Measurements from ENCODE around the gene FN3KRP.

Gene FN3KRP

GRCh38 chr17:82703036-82703745, 13.3 kb upstream of the FN3KRP start:
- no peak for TF ChIP-seq CTCF (conservative IDR thresholded peaks at IDR 0.05; ENCODE audit: low read length)
- H3K4me3 ChIP-seq (ENCODE audit: low read length), result no peak overlapping the region
- DNase-seq (ENCODE audit: low read depth), result no peak

GRCh38 chr17:82703935-82704865, 12.3 kb upstream of the FN3KRP start:
- no peak for TF ChIP-seq CTCF (conservative IDR thresholded peaks at IDR 0.05; ENCODE audit: low read length)
- no peak for DNase-seq (ENCODE audit: low read depth)
- H3K4me3 ChIP-seq (ENCODE audit: low read length), result no peak overlapping the region

GRCh38 chr17:82704886-82705285, 11.6 kb upstream of the FN3KRP start:
- TF ChIP-seq CTCF (conservative IDR thresholded peaks at IDR 0.05; ENCODE audit: low read length), result no peak
- no peak overlapping the region for H3K4me3 ChIP-seq (ENCODE audit: low read length)
- DNase-seq (ENCODE audit: low read depth), result no peak

GRCh38 chr17:82705756-82706155, 10.8 kb upstream of the FN3KRP start:
- H3K4me3 ChIP-seq (ENCODE audit: low read length), result no peak overlapping the region
- no peak for TF ChIP-seq CTCF (conservative IDR thresholded peaks at IDR 0.05; ENCODE audit: low read length)
- DNase-seq (ENCODE audit: low read depth), result no peak

GRCh38 chr17:82709024-82709675, 7.4 kb upstream of the FN3KRP start:
- DNase-seq (ENCODE audit: low read depth), result no peak
- H3K4me3 ChIP-seq (ENCODE audit: low read length), result no peak overlapping the region
- TF ChIP-seq CTCF (conservative IDR thresholded peaks at IDR 0.05; ENCODE audit: low read length), result no peak

GRCh38 chr17:82709676-82710498, 6.6 kb upstream of the FN3KRP start:
- DNase-seq (ENCODE audit: low read depth), result no peak
- TF ChIP-seq CTCF (conservative IDR thresholded peaks at IDR 0.05; ENCODE audit: low read length), result no peak
- no peak overlapping the region for H3K4me3 ChIP-seq (ENCODE audit: low read length)

All from AG10803 (cell line).